Endothelial cell of umbilical vein (primary cell): ENCODE data around the gene D2HGDH. TPM values are rescaled to one million over a fixed set of nuclear protein-coding genes. Genes with fewer than 3 reads are reported as not detected.

Source experiments
- BruUV-seq: library from RNA; stranded (reverse); fragments of 400-500 nt; replicated peaks from 2 replicates; lab custom pipeline; 2021; lab: Mats Ljungman, UMichigan
- CTCF ChIA-PET: fragments of 300-600, 350-600 bp; sonication (Branson Sonifier 250); formaldehyde crosslinking; loops from one replicate; lab custom pipeline; 2021; ENCODE audit warnings: antibody characterized with exemption, inconsistent platforms; lab: Charles Lee
- POLR2A ChIA-PET: fragments of 300-600, 350-600 bp; sonication (Branson Sonifier 250); formaldehyde crosslinking; loops from one replicate; lab custom pipeline; 2021; ENCODE audit warnings: antibody characterized with exemption, inconsistent platforms; lab: Charles Lee
- DNase-seq: peaks from one replicate; pipeline ENCODE4 v3.0.0-alpha.2; 2011; ENCODE audit warnings: low read depth, low spot score
- FAIRE-seq: peaks from 2 replicates; lab custom pipeline; 2011; peaks lifted over from hg19 to GRCh38; lab: Jason Lieb, UNC
- H2AFZ ChIP-seq: 2 replicates; pipeline ENCODE4 v1.6.0; 2012; ENCODE audit warnings: low read depth, low read length, control low read depth, inconsistent platforms
- H3K27ac ChIP-seq: 2 replicates; pipeline ENCODE4 v1.5.1; 2011; ENCODE audit warnings: low read depth, mild to moderate bottlenecking, control low read depth, low read length, moderate library complexity; ENCODE audit not compliant: insufficient read depth
- H3K27me3 ChIP-seq, 2 experiments: 2 replicates each; pipeline versions ENCODE4 v1.6.0 to v1.6.1; 2011; ENCODE audit warnings: low read length in 2 of 2, mixed read lengths in 1 of 2; ENCODE audit not compliant: control insufficient read depth in 2 of 2, insufficient read depth in 2 of 2
- H3K36me3 ChIP-seq, 2 experiments: 2 replicates in 1 of 2; 3 replicates in 1 of 2; pipeline ENCODE4 v1.5.1; 2011; ENCODE audit warnings: low read length in 2 of 2, mild to moderate bottlenecking in 1 of 2, moderate library complexity in 1 of 2; ENCODE audit not compliant: control insufficient read depth in 2 of 2, insufficient read depth in 2 of 2; ENCODE audit errors: extremely low read depth in 1 of 2
- H3K4me1 ChIP-seq: 3 replicates; pipeline ENCODE4 v1.5.1; 2011; ENCODE audit warnings: mild to moderate bottlenecking, low read length; ENCODE audit not compliant: control insufficient read depth, insufficient read depth; ENCODE audit errors: extremely low read depth
- H3K4me2 ChIP-seq: 2 replicates; pipeline ENCODE4 v1.6.1; 2011; ENCODE audit warnings: low read length, control low read depth, mixed read lengths; ENCODE audit not compliant: insufficient read depth
- H3K4me3 ChIP-seq, 3 experiments: fragments of 200-600 bp in 1 of 3; sonication (generic), shearing (Covaris generic) in 1 of 3; replicated peaks in 1 of 3; 2 replicates each; pipeline ENCODE4 v1.5.1; 2011 to 2016; ENCODE audit warnings: control low read depth in 3 of 3, low read length in 3 of 3, mild to moderate bottlenecking in 2 of 3, inconsistent platforms in 1 of 3, low read depth in 1 of 3, moderate library complexity in 1 of 3; ENCODE audit not compliant: insufficient read depth in 1 of 3
- H3K79me2 ChIP-seq: 2 replicates; pipeline ENCODE4 v1.6.0; 2012; ENCODE audit warnings: low read length, inconsistent platforms; ENCODE audit not compliant: control insufficient read depth, insufficient read depth
- H3K9ac ChIP-seq: replicated peaks from 2 replicates; pipeline ENCODE3; 2011; ENCODE audit warnings: low read length, control low read depth; ENCODE audit not compliant: insufficient read depth; ENCODE audit errors: extremely low read depth
- H3K9me1 ChIP-seq: replicated peaks from 3 replicates; pipeline ENCODE4 v1.6.0; 2011; ENCODE audit warnings: mild to moderate bottlenecking, low read length; ENCODE audit not compliant: control insufficient read depth, insufficient read depth; ENCODE audit errors: extremely low read depth
- H3K9me3 ChIP-seq: replicated peaks from 2 replicates; pipeline ENCODE4 v1.5.1; 2012; ENCODE audit warnings: low read length, inconsistent platforms; ENCODE audit not compliant: control insufficient read depth, insufficient read depth
- H4K20me1 ChIP-seq: replicated peaks from 2 replicates; pipeline ENCODE3; 2011; ENCODE audit warnings: mild to moderate bottlenecking, low read length; ENCODE audit not compliant: control insufficient read depth, insufficient read depth; ENCODE audit errors: extremely low read depth
- CTCF ChIP-seq, 2 donors: IDR thresholded peaks; 1 replicate in 1 of 2; 2 replicates in 1 of 2; pipeline ENCODE4 v1.5.1; 2011; ENCODE audit warnings: low read length in 2 of 2, mild to moderate bottlenecking in 2 of 2, moderate library complexity in 2 of 2, control low read depth in 1 of 2, inconsistent platforms in 1 of 2, low read depth in 1 of 2; ENCODE audit not compliant: insufficient read depth in 1 of 2; ENCODE audit errors: extremely low read depth in 1 of 2
- EZH2 ChIP-seq: IDR thresholded peaks from 2 replicates; pipeline ENCODE4 v1.6.1; 2012; ENCODE audit warnings: borderline replicate concordance, low read depth, mild to moderate bottlenecking, moderate library complexity, low read length, inconsistent platforms; ENCODE audit not compliant: severe bottlenecking
- FOS ChIP-seq: IDR thresholded peaks from 2 replicates; pipeline ENCODE4 v1.6.1; 2011; ENCODE audit warnings: mild to moderate bottlenecking, low read length, moderate library complexity, borderline replicate concordance; ENCODE audit not compliant: insufficient read depth
- GATA2 ChIP-seq: IDR thresholded peaks from 2 replicates; pipeline ENCODE4 v1.7.0; 2011; ENCODE audit warnings: low read depth, mild to moderate bottlenecking, moderate library complexity, mixed read lengths, low read length; ENCODE audit not compliant: insufficient read length, insufficient read depth
- JUN ChIP-seq: IDR thresholded peaks from 2 replicates; pipeline ENCODE4 v1.6.1; 2011; ENCODE audit warnings: borderline replicate concordance, low read depth; ENCODE audit not compliant: insufficient read length, insufficient read depth
- MAX ChIP-seq: IDR thresholded peaks from 2 replicates; pipeline ENCODE4 v1.6.1; 2011; ENCODE audit not compliant: insufficient read depth, insufficient read length
- MYC ChIP-seq: IDR thresholded peaks from one replicate; pipeline ENCODE4 v1.6.1; 2011; ENCODE audit warnings: mild to moderate bottlenecking, low read depth, low read length
- POLR2A ChIP-seq: IDR thresholded peaks from 2 replicates; pipeline ENCODE4 v1.6.1; 2012; ENCODE audit warnings: low read depth, mild to moderate bottlenecking, control low read depth, low read length
- POLR2AphosphoS5 ChIP-seq: IDR thresholded peaks from 2 replicates; pipeline ENCODE4 v1.6.1; 2012; ENCODE audit warnings: low read depth, mild to moderate bottlenecking, control low read depth, low read length, moderate library complexity; ENCODE audit not compliant: insufficient read depth
- dilution Hi-C: fragments of 300-500 bp; cut with MboI; formaldehyde crosslinking; loops from one replicate; pipeline ENCODE4 v1.15.0; 2019; ENCODE audit warnings: low sequenced_read_pairs; ENCODE audit not compliant: extremely low pct_ligation_motif_present
- intact Hi-C: fragments of 100-400 bp; cut with micrococcal nuclease; formaldehyde crosslinking; loops from one replicate; pipeline ENCODE4 v1.10.0; 2022
- polyA plus RNA-seq, 4 experiments: library from polyadenylated mRNA; depleted of rRNA in 3 of 4; stranded (reverse) in 3 of 4; unstranded in 1 of 4; fragments of >200 nt; gene quantifications; 2 replicates each; pipeline versions ENCODE4 v1.2.1 to v1.2.3, GENCODE V29; 2011 to 2012; ENCODE audit warnings: missing spikeins in 1 of 4
- total RNA-seq: library from RNA; stranded (reverse); gene quantifications from 2 replicates; pipeline ENCODE4 v1.2.3, GENCODE V29; 2021

Gene D2HGDH
- total and polyA plus RNA-seq, 2 donors (not counting 3 experiments of a cell fraction or from before 2014, with no cell fraction given): 22.3 TPM

GRCh38 chr2:241734208-241734466 lies 293 bp upstream of the D2HGDH start:
- intact Hi-C loops (loop anchor here (1.0 to 5.0 kb wide), 7 partner anchors 32 to 587 kb away; partner anchors contain the start of genes DTYMK, ING5, PASK and STK25), dilution Hi-C loops (no loop called here)
- Histone ChIP-seq H3K27ac (no peak overlapping the region), H4K20me1 (no peaks in the 10 kb centered on the region), H3K9me3 (no peaks in the 10 kb centered on the region), H3K4me1 (peaks cover 15% of the 10 kb centered on the region), H3K36me3 (no peaks in the 10 kb centered on the region), H3K4me3 (peak overlapping the region; percentile 20 to 87 (median 25)), H2AFZ (peak overlapping the region; percentile 88), H3K9me1 (no peaks in the 10 kb centered on the region), H3K4me2 (peak overlapping the region; percentile 32), H3K27me3 (no peaks in the 10 kb centered on the region), H3K79me2 (no peaks in the 10 kb centered on the region), H3K9ac (peak overlapping the region; percentile 44)
- ChIA-PET POLR2A (interaction anchor here (0.9 kb wide), 1 partner anchor 46 kb away, joined by 5 read pairs; no protein-coding TSS in a partner anchor), CTCF (interaction anchor here (0.8 to 5.2 kb wide), 11 partner anchors 9 to 145 kb away, joined by 3 to 41 read pairs (median 4); partner anchors contain the start of genes ATG4B, DTYMK and ING5)
- TF ChIP-seq POLR2A (no peak), CTCF (IDR thresholded peaks at IDR 0.05; ENCODE audit: extremely low read depth in 1 of 2, insufficient read depth in 1 of 2, low read depth in 1 of 2, low read length in 2 of 2) (peak; percentile 6 to 36), MYC (no peak)
- no peak for DNase-seq
- no peak for FAIRE-seq
- BruUV-seq: no TSS peak

GRCh38 chr2:241736111-241736510 lies 1.7 kb downstream of the D2HGDH start:
- POLR2A ChIA-PET: no interaction called here
- H3K27ac ChIP-seq: no peak overlapping the region
- no peak overlapping the region for H3K4me3 ChIP-seq
- no peaks in the 10 kb centered on the region for H3K36me3 ChIP-seq
- H3K27me3 ChIP-seq: no peaks in the 10 kb centered on the region
- H4K20me1 ChIP-seq: no peaks in the 10 kb centered on the region
- BruUV-seq: no TSS peak
- peaks cover 13% of the 10 kb centered on the region for H3K4me1 ChIP-seq
- no peaks in the 10 kb centered on the region for H3K79me2 ChIP-seq
- H3K9ac ChIP-seq: no peak overlapping the region
- FAIRE-seq (no peak), DNase-seq (no peak)
- H2AFZ ChIP-seq: no peak overlapping the region
- TF ChIP-seq MYC (no peak), FOS (no peak), CTCF (IDR thresholded peaks at IDR 0.05; ENCODE audit: extremely low read depth in 1 of 2, insufficient read depth in 1 of 2, low read depth in 1 of 2, low read length in 2 of 2) (no peak), GATA2 (no peak), MAX (no peak), JUN (no peak), POLR2AphosphoS5 (no peak), POLR2A (no peak), EZH2 (no peak)
- dilution Hi-C loops: no loop called here
- no peaks in the 10 kb centered on the region for H3K9me1 ChIP-seq
- CTCF ChIA-PET: no interaction called here
- H3K9me3 ChIP-seq: no peaks in the 10 kb centered on the region
- intact Hi-C loops: loop anchor here (5.0 kb wide), 1 partner anchor 379 kb away; the partner anchor contains the start of gene FARP2
- no peak overlapping the region for H3K4me2 ChIP-seq
